ENCODE measurements around the gene AQP12A.
A peak's percentile ranks its signal among the peaks of the same experiment; 100 is the strongest.

The AQP12A gene

GRCh38 chr2:240741091-240741490, 49.4 kb downstream of the AQP12A start:
- Histone ChIP-seq H3K36me3 (peaks cover 3% of the 10 kb centered on the region), H3K4me1 (peaks cover 7% of the 10 kb centered on the region; the same call in 1 of the 2 replicates), H3K9me3 (no peaks in the 10 kb centered on the region), H3K27me3 (no peaks in the 10 kb centered on the region), H3K4me3 (ENCODE audit: low read depth, low read length) (no peak overlapping the region)
- no peak for DNase-seq
- TF ChIP-seq CTCF (IDR thresholded peaks at IDR 0.05; ENCODE audit: low read depth, low read length), result no peak

- Histone ChIP-seq H3K4me3 (ENCODE audit: low read depth, low read length) (no peak overlapping the region), H3K36me3 (no peaks in the 10 kb centered on the region; the same call in 1 of the 2 replicates), H3K27me3 (no peaks in the 10 kb centered on the region), H3K9me3 (no peaks in the 10 kb centered on the region), H3K4me1 (peaks cover 6% of the 10 kb centered on the region; the same call in 1 of the 2 replicates)
- no peak for DNase-seq
- peak; percentile 17; the same call in 1 of the 2 replicates for TF ChIP-seq CTCF (IDR thresholded peaks at IDR 0.05; ENCODE audit: low read depth, low read length)
Measured at GRCh38 chr2:240742602-240743095, 51.0 kb downstream of the AQP12A start.

- no peak for TF ChIP-seq CTCF (IDR thresholded peaks at IDR 0.05; ENCODE audit: low read depth, low read length)
- H3K36me3 ChIP-seq, result no peaks in the 10 kb centered on the region; the same call in 1 of the 2 replicates
- DNase-seq, result no peak
Measured at GRCh38 chr2:240745456-240745855, 53.8 kb downstream of the AQP12A start.

GRCh38 chr2:240745962-240746361, 54.3 kb downstream of the AQP12A start:
- no peak for DNase-seq
- Histone ChIP-seq H3K9me3 (no peaks in the 10 kb centered on the region), H3K27me3 (no peaks in the 10 kb centered on the region), H3K36me3 (no peaks in the 10 kb centered on the region; the same call in 1 of the 2 replicates), H3K4me3 (ENCODE audit: low read depth, low read length) (no peak overlapping the region), H3K4me1 (no peaks in the 10 kb centered on the region)
- no peak for TF ChIP-seq CTCF (IDR thresholded peaks at IDR 0.05; ENCODE audit: low read depth, low read length)

More at GRCh38 chr2:240745456-240745855, 53.8 kb downstream of the AQP12A start:
- no peak overlapping the region for H3K4me3 ChIP-seq (ENCODE audit: low read depth, low read length)
- H3K9me3 ChIP-seq, result no peaks in the 10 kb centered on the region
- no peaks in the 10 kb centered on the region for H3K4me1 ChIP-seq
- H3K27me3 ChIP-seq, result no peaks in the 10 kb centered on the region

GRCh38 chr2:240746671-240747070, 55.0 kb downstream of the AQP12A start:
- Histone ChIP-seq H3K27me3 (no peaks in the 10 kb centered on the region), H3K4me1 (no peaks in the 10 kb centered on the region), H3K36me3 (no peaks in the 10 kb centered on the region; the same call in 1 of the 2 replicates), H3K9me3 (no peaks in the 10 kb centered on the region), H3K4me3 (ENCODE audit: low read depth, low read length) (no peak overlapping the region)
- DNase-seq, result no peak
- TF ChIP-seq CTCF (IDR thresholded peaks at IDR 0.05; ENCODE audit: low read depth, low read length), result no peak

GRCh38 chr2:240747256-240747655, 55.6 kb downstream of the AQP12A start:
- Histone ChIP-seq H3K27me3 (no peaks in the 10 kb centered on the region), H3K4me3 (ENCODE audit: low read depth, low read length) (no peak overlapping the region), H3K36me3 (no peaks in the 10 kb centered on the region; the same call in 1 of the 2 replicates), H3K9me3 (no peaks in the 10 kb centered on the region), H3K4me1 (no peaks in the 10 kb centered on the region)
- no peak for TF ChIP-seq CTCF (IDR thresholded peaks at IDR 0.05; ENCODE audit: low read depth, low read length)
- no peak for DNase-seq
